RWPE2 (cell line): ENCODE results near the gene EEF2K.

ENCODE experiments used
- ATAC-seq: fragments of 200-7000 bp; cut with Tn5 transposase; 3 replicates; pipeline ENCODE4 v1.9.1; 2021; ENCODE audit warnings: low read depth
- DNase-seq: peaks from one replicate; pipeline ENCODE4 v3.0.0-alpha.2; 2020; ENCODE audit warnings: low spot score
- H3K27ac ChIP-seq: fragments of 450-650 bp; 2 replicates; pipeline ENCODE4 v1.5.1; 2017; ENCODE audit warnings: mild to moderate bottlenecking; ENCODE audit not compliant: poor library complexity, severe bottlenecking
- H3K27me3 ChIP-seq: fragments of 250-450 bp; sonication (Bioruptor Pico); 2 replicates; pipeline ENCODE4 v1.5.1; 2021; ENCODE audit warnings: mild to moderate bottlenecking, moderate library complexity; ENCODE audit not compliant: insufficient read depth, poor library complexity, severe bottlenecking
- H3K36me3 ChIP-seq: fragments of 250-450 bp; sonication (Bioruptor Pico); 2 replicates; pipeline ENCODE4 v1.5.1; 2020; ENCODE audit warnings: low read depth, mild to moderate bottlenecking, moderate library complexity
- H3K4me1 ChIP-seq: fragments of 250-450 bp; sonication (Bioruptor Pico); 2 replicates; pipeline ENCODE4 v1.5.1; 2021; ENCODE audit warnings: mild to moderate bottlenecking, moderate library complexity; ENCODE audit not compliant: insufficient read depth, poor library complexity, severe bottlenecking
- H3K4me3 ChIP-seq: fragments of 250-450 bp; sonication (Bioruptor Pico); 2 replicates; pipeline ENCODE4 v1.5.1; 2021; ENCODE audit warnings: mild to moderate bottlenecking, moderate library complexity; ENCODE audit not compliant: severe bottlenecking
- H3K9me3 ChIP-seq: fragments of 250-450 bp; sonication (Bioruptor Pico); 2 replicates; pipeline ENCODE4 v1.5.1; 2021; ENCODE audit warnings: mild to moderate bottlenecking, moderate library complexity; ENCODE audit not compliant: severe bottlenecking
- CTCF ChIP-seq: fragments of 450-650 bp; IDR thresholded peaks from one replicate; pipeline ENCODE4 v1.5.1; 2017; ENCODE audit warnings: mild to moderate bottlenecking, moderate library complexity; ENCODE audit not compliant: poor library complexity, severe bottlenecking

The EEF2K gene

GRCh38 chr16:22304411-22304810, 98.3 kb downstream of the EEF2K start:
- Histone ChIP-seq H3K9me3 (no peaks in the 10 kb centered on the region), H3K4me1 (no peaks in the 10 kb centered on the region), H3K27me3 (no peaks in the 10 kb centered on the region), H3K4me3 (no peak overlapping the region), H3K36me3 (peaks cover 38% of the 10 kb centered on the region), H3K27ac (no peak overlapping the region)
- ATAC-seq, result no peak
- no peak for TF ChIP-seq CTCF
- DNase-seq, result no peak

GRCh38 chr16:22306788-22307187, 100.7 kb downstream of the EEF2K start:
- no peaks in the 10 kb centered on the region for H3K9me3 ChIP-seq
- no peak for TF ChIP-seq CTCF
- no peaks in the 10 kb centered on the region for H3K4me1 ChIP-seq
- ATAC-seq (no peak), DNase-seq (no peak)
- H3K27ac ChIP-seq, result no peak overlapping the region
- no peak overlapping the region for H3K4me3 ChIP-seq
- H3K27me3 ChIP-seq, result no peaks in the 10 kb centered on the region
- H3K36me3 ChIP-seq, result peaks cover 60% of the 10 kb centered on the region

GRCh38 chr16:22307838-22308237, 101.8 kb downstream of the EEF2K start:
- H3K4me3 ChIP-seq, result no peak overlapping the region
- H3K9me3 ChIP-seq, result no peaks in the 10 kb centered on the region
- DNase-seq (no peak), ATAC-seq (no peak)
- no peaks in the 10 kb centered on the region for H3K27me3 ChIP-seq
- TF ChIP-seq CTCF, result no peak
- H3K36me3 ChIP-seq, result peaks cover 65% of the 10 kb centered on the region
- H3K27ac ChIP-seq, result no peak overlapping the region
- no peaks in the 10 kb centered on the region for H3K4me1 ChIP-seq

GRCh38 chr16:22308824-22309520, 102.9 kb downstream of the EEF2K start:
- no peaks in the 10 kb centered on the region for H3K27me3 ChIP-seq
- no peaks in the 10 kb centered on the region for H3K4me1 ChIP-seq
- DNase-seq, result no peak
- no peak overlapping the region for H3K27ac ChIP-seq
- ATAC-seq, result no peak
- peaks cover 67% of the 10 kb centered on the region for H3K36me3 ChIP-seq
- no peaks in the 10 kb centered on the region for H3K9me3 ChIP-seq
- no peak for TF ChIP-seq CTCF
- no peak overlapping the region for H3K4me3 ChIP-seq

GRCh38 chr16:22311520-22311919, 105.4 kb downstream of the EEF2K start:
- H3K27me3 ChIP-seq, result no peaks in the 10 kb centered on the region
- H3K4me1 ChIP-seq, result peaks cover 11% of the 10 kb centered on the region
- no peak overlapping the region for H3K27ac ChIP-seq
- no peak overlapping the region for H3K4me3 ChIP-seq
- DNase-seq, result no peak
- no peaks in the 10 kb centered on the region for H3K9me3 ChIP-seq
- peaks cover 68% of the 10 kb centered on the region for H3K36me3 ChIP-seq
- no peak for TF ChIP-seq CTCF
- no peak for ATAC-seq
